ENCODE data around the gene SLC25A4. TPM values are rescaled to one million over a fixed set of nuclear protein-coding genes. Genes with fewer than 3 reads are reported as not detected.
A peak's percentile ranks its signal among the peaks of the same experiment; 100 is the strongest.

The SLC25A4 gene
- polyA plus RNA-seq, 1 experiment: 17.6 TPM

DNA sequence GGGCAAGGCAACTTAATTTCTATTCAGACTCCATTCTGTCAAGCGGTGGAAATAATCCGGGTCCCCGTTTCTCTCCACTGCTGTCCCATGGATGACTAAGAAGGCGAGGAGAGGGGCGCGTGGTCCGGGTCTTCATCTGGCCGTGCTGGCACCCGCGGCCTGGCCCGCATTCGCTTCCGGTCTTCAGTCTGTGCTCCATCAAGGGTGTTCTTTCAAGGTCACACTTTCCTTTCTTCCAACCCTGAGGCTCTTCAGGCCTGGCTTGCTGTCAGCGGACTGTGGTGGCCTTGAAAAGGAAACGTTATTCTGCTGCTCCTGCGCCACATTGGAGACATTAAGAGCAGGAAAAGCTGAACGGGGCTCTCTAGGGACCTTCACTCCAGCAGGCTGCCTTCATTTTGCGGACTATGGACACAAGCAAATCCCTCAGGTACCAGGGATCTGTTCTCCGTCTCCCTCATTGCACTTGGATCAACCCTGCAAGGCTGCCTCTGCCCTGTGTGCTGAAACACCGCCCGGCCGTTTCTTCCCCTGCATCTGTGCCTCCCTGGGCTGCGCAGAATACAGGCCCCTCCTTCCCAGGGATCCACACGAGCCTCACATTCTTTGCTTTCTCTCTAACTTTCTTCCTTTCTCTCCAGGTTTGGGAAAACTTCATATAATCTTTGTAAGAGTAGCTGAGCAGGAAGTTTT lies 5.7 kb upstream of the SLC25A4 start:
- H3K4me3 ChIP-seq (ENCODE audit: low read depth, low read length): no peak overlapping the region
- no peaks in the 10 kb centered on the region for H3K9me3 ChIP-seq (ENCODE audit: control insufficient read depth, insufficient read depth, low read length)
- TF ChIP-seq, protein P1, sequence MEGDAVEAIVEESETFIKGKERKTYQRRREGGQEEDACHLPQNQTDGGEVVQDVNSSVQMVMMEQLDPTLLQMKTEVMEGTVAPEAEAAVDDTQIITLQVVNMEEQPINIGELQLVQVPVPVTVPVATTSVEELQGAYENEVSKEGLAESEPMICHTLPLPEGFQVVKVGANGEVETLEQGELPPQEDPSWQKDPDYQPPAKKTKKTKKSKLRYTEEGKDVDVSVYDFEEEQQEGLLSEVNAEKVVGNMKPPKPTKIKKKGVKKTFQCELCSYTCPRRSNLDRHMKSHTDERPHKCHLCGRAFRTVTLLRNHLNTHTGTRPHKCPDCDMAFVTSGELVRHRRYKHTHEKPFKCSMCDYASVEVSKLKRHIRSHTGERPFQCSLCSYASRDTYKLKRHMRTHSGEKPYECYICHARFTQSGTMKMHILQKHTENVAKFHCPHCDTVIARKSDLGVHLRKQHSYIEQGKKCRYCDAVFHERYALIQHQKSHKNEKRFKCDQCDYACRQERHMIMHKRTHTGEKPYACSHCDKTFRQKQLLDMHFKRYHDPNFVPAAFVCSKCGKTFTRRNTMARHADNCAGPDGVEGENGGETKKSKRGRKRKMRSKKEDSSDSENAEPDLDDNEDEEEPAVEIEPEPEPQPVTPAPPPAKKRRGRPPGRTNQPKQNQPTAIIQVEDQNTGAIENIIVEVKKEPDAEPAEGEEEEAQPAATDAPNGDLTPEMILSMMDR (IDR thresholded peaks at IDR 0.05; ENCODE audit: low read depth, low read length): no peak
- ChIA-PET CTCF (interaction anchor here (4.9 kb wide), 1 partner anchor 97 kb away, joined by 18 read pairs; no protein-coding TSS in a partner anchor), POLR2A (no interaction called here)
- H3K27me3 ChIP-seq (ENCODE audit: control insufficient read depth, insufficient read depth, low read length): peaks cover 6% of the 10 kb centered on the region
- DNase-seq (ENCODE audit: low read depth, low spot score): no peak
- H3K27ac ChIP-seq (ENCODE audit: low read depth, low read length): no peak overlapping the region

DNA sequence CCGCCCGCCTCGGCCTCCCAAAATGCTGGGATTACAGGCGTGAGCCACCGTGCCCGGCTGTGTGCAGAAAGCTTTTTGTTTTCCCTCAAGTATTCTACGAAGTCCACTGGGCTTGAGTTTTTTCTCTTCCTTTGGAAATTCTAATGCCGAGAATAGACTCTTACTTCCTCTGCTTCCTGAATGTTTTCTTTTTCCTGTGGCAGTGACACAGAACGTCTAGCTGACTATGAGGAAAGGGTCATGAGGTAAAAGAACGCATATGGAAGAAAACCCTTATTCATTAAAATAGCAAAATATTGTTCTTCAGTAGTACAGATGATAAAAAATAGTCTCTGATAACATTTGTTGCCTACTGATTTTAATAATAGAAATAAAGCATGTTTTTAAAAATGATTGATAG lies 4.9 kb upstream of the SLC25A4 start:
- CTCF ChIA-PET: interaction anchor here (0.9 to 4.9 kb wide), 2 partner anchors 42 to 98 kb away, joined by 4 to 18 read pairs; no protein-coding TSS in a partner anchor
- POLR2A ChIA-PET: no interaction called here
- no peak overlapping the region for H3K27ac ChIP-seq (ENCODE audit: low read depth, low read length)

DNA sequence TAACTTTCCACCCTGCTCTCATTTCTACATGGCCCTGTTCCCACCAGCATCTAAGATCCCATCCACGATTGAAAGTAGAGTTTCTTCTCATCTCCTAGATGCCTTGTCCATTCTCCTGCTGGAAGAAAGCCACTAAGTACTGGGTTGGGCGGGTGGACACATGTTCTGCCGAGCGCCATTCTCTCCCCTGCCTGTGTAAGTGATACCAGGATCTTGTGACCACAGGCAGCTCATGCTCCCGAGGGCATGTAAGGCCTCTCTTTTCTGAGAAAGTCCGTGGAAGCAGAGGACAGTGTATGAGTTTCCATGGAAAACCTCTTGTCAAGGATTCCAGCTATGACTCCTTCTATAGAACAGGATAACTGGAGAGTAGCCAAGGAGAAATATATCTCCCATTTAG lies 3.3 kb upstream of the SLC25A4 start:
- CTCF ChIA-PET: interaction anchor here (1.0 to 4.9 kb wide), 3 partner anchors 44 to 135 kb away, joined by 4 to 18 read pairs (median 9); no protein-coding TSS in a partner anchor
- peaks cover 6% of the 10 kb centered on the region for H3K27me3 ChIP-seq (ENCODE audit: control insufficient read depth, insufficient read depth, low read length)
- no peak for DNase-seq (ENCODE audit: low read depth, low spot score)
- H3K4me3 ChIP-seq (ENCODE audit: low read depth, low read length): no peak overlapping the region
- POLR2A ChIA-PET: no interaction called here
- no peaks in the 10 kb centered on the region; the same call in 1 of the 2 replicates for H3K9me3 ChIP-seq (ENCODE audit: control insufficient read depth, insufficient read depth, low read length)
- H3K27ac ChIP-seq (ENCODE audit: low read depth, low read length): no peak overlapping the region
- TF ChIP-seq, protein P1 (IDR thresholded peaks at IDR 0.05; ENCODE audit: low read depth, low read length): no peak

More for the DNA sequence above, 4.9 kb upstream of the SLC25A4 start:
- TF ChIP-seq, protein P1 (IDR thresholded peaks at IDR 0.05; ENCODE audit: low read depth, low read length): no peak
- Histone ChIP-seq H3K4me3 (ENCODE audit: low read depth, low read length) (no peak overlapping the region), H3K9me3 (ENCODE audit: control insufficient read depth, insufficient read depth, low read length) (no peaks in the 10 kb centered on the region; the same call in 1 of the 2 replicates), H3K27me3 (ENCODE audit: control insufficient read depth, insufficient read depth, low read length) (peaks cover 6% of the 10 kb centered on the region)
- no peak for DNase-seq (ENCODE audit: low read depth, low spot score)

DNA sequence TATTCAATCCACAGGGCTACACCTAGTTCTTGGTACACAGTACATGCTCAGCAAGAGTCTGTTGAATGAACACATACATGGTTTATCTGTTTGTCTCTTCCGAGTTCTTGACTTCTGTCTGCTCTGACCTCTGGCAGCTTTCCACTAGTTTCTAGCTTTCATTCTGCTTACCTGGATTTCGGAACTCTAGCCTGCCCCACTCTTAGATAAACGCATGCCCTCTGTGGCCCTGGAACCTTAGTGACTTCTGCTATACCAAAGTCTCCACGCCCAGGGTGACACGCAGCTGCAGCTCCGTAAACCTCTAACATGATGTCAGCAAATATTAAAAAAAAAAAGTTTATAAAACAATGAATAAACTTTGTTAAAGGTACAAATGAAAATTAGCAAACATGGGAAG lies 1.3 kb upstream of the SLC25A4 start:
- CTCF ChIA-PET: interaction anchor here (0.7 to 4.7 kb wide), 5 partner anchors 40 to 136 kb away, joined by 3 to 16 read pairs (median 4); no protein-coding TSS in a partner anchor
- peaks cover 6% of the 10 kb centered on the region for H3K27me3 ChIP-seq (ENCODE audit: control insufficient read depth, insufficient read depth, low read length)
- POLR2A ChIA-PET: no interaction called here
- H3K27ac ChIP-seq (ENCODE audit: low read depth, low read length): no peak overlapping the region
- DNase-seq (ENCODE audit: low read depth, low spot score): no peak
- H3K9me3 ChIP-seq (ENCODE audit: control insufficient read depth, insufficient read depth, low read length): no peaks in the 10 kb centered on the region; the same call in 1 of the 2 replicates
- H3K4me3 ChIP-seq (ENCODE audit: low read depth, low read length): no peak overlapping the region
- TF ChIP-seq, protein P1 (IDR thresholded peaks at IDR 0.05; ENCODE audit: low read depth, low read length): no peak

DNA sequence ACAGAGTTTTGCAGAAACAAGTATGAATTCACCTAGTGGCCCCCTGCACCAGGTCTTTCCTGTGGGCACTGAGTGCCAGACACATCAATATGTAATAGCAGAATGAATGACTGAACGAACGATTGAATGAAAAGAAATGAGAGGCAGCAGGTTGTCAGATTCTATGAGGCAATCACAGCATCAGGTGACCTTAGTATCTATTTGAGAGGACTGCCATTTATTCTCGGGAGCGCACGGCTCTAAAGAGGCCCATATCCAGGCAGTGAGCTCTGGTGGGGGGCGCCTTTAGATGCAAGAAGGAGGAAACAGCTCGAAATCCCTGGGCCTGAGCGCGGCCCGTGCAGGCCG lies 528 bp upstream of the SLC25A4 start:
- TF ChIP-seq, protein P1 (IDR thresholded peaks at IDR 0.05; ENCODE audit: low read depth, low read length): no peak
- ChIA-PET CTCF (interaction anchor here (0.6 to 4.7 kb wide), 7 partner anchors 8 to 1351 kb away, joined by 3 to 16 read pairs (median 5); no protein-coding TSS in a partner anchor), POLR2A (interaction anchor here (1.1 kb wide), 2 partner anchors 8 to 41 kb away, joined by 3 to 6 read pairs; no protein-coding TSS in a partner anchor)
- DNase-seq (ENCODE audit: low read depth, low spot score): no peak
- no peak overlapping the region for H3K27ac ChIP-seq (ENCODE audit: low read depth, low read length)
- peaks cover 6% of the 10 kb centered on the region for H3K27me3 ChIP-seq (ENCODE audit: control insufficient read depth, insufficient read depth, low read length)
- no peaks in the 10 kb centered on the region; the same call in 1 of the 2 replicates for H3K9me3 ChIP-seq (ENCODE audit: control insufficient read depth, insufficient read depth, low read length)
- H3K4me3 ChIP-seq (ENCODE audit: low read depth, low read length): peak overlapping the region; percentile 87
